ENCODE measurements around the gene SLC9A5. TPM values are rescaled to one million over a fixed set of nuclear protein-coding genes. Genes with fewer than 3 reads are reported as not detected.
A peak's percentile ranks its signal among the peaks of the same experiment; 100 is the strongest.

Gene SLC9A5
- total RNA-seq, 1 donor from 2014 or later: 2.5 TPM

GRCh38 chr16:67277294-67277998 is 28.7 kb downstream of the SLC9A5 start:
- H3K4me3 Mint-ChIP-seq: peak overlapping the region; percentile 35
- no peaks in the 10 kb centered on the region for H3K27me3 Mint-ChIP-seq
- ATAC-seq (ENCODE audit: low read depth): no peak
- no peaks in the 10 kb centered on the region for H3K9me3 Mint-ChIP-seq
- CTCF ChIA-PET: interaction anchor here (0.6 to 0.9 kb wide), 2 partner anchors 31 to 122 kb away, joined by 3 to 4 read pairs; no protein-coding TSS in a partner anchor
- TF ChIP-seq CTCF (IDR thresholded peaks at IDR 0.05): no peak
- H3K27ac Mint-ChIP-seq: no peak overlapping the region
- H3K4me1 Mint-ChIP-seq: peaks cover 3% of the 10 kb centered on the region
- POLR2A ChIA-PET: no interaction called here
- intact Hi-C loops (cut with micrococcal nuclease): loop anchor here (5.0 kb wide), 1 partner anchor 50 kb away; the partner anchor contains the start of genes KCTD19 and LRRC36
- DNase-seq: no peak
- peaks cover 13% of the 10 kb centered on the region for H3K36me3 Mint-ChIP-seq (ENCODE audit: low read depth)

- peaks cover 11% of the 10 kb centered on the region for H3K36me3 Mint-ChIP-seq (ENCODE audit: low read depth)
- CTCF ChIA-PET: interaction anchor here (0.6 to 1.5 kb wide), 4 partner anchors 18 to 188 kb away, joined by 4 to 6 read pairs (median 4); no protein-coding TSS in a partner anchor
- H3K27ac Mint-ChIP-seq: no peak overlapping the region
- peaks cover 3% of the 10 kb centered on the region for H3K4me1 Mint-ChIP-seq
- ATAC-seq (ENCODE audit: low read depth) (no peak), DNase-seq (no peak)
- peak overlapping the region; percentile 79 for H3K4me3 Mint-ChIP-seq
- no peaks in the 10 kb centered on the region for H3K27me3 Mint-ChIP-seq
- intact Hi-C loops (cut with micrococcal nuclease): loop anchor here (2.0 to 5.0 kb wide), 3 partner anchors 33 to 51 kb away; partner anchors contain the start of genes KCTD19, LRRC36 and TMEM208
- no peak for TF ChIP-seq CTCF (IDR thresholded peaks at IDR 0.05)
- no peaks in the 10 kb centered on the region for H3K9me3 Mint-ChIP-seq
- POLR2A ChIA-PET: interaction anchor here (0.7 to 1.6 kb wide), 5 partner anchors 34 to 351 kb away, joined by 3 to 5 read pairs (median 3); partner anchors contain the start of genes ATP6V0D1 and TMEM208
Observed at GRCh38 chr16:67277999-67278772, 29.4 kb downstream of the SLC9A5 start.

- H3K9me3 Mint-ChIP-seq: no peaks in the 10 kb centered on the region
- CTCF ChIA-PET: interaction anchor here (1.0 to 1.5 kb wide), 3 partner anchors 18 to 187 kb away, joined by 4 to 6 read pairs (median 4); no protein-coding TSS in a partner anchor
- H3K27ac Mint-ChIP-seq: no peak overlapping the region
- TF ChIP-seq CTCF (IDR thresholded peaks at IDR 0.05): no peak
- DNase-seq: no peak
- POLR2A ChIA-PET: interaction anchor here (0.7 to 1.6 kb wide), 5 partner anchors 35 to 352 kb away, joined by 3 to 5 read pairs (median 3); partner anchors contain the start of genes ATP6V0D1 and TMEM208
- peaks cover 3% of the 10 kb centered on the region for H3K4me1 Mint-ChIP-seq
- ATAC-seq (ENCODE audit: low read depth): peak; percentile 36
- peak overlapping the region; percentile 79 for H3K4me3 Mint-ChIP-seq
- no peaks in the 10 kb centered on the region for H3K27me3 Mint-ChIP-seq
- intact Hi-C loops (cut with micrococcal nuclease): loop anchor here (1.0 to 5.0 kb wide), 5 partner anchors 34 to 186 kb away; partner anchors contain the start of genes KCTD19, LRRC36 and TMEM208
- peaks cover 11% of the 10 kb centered on the region for H3K36me3 Mint-ChIP-seq (ENCODE audit: low read depth)
Observed at GRCh38 chr16:67278773-67279295, 30.1 kb downstream of the SLC9A5 start.

GRCh38 chr16:67279296-67280089 is 30.7 kb downstream of the SLC9A5 start, which contains the start of gene PLEKHG4:
PLEKHG4 (plus strand) TSS chr16:67279532; CDS start chr16:67280045, 513 bp downstream.
- DNase-seq: peak; percentile 73
- Mint-ChIP-seq H3K4me1 (peaks cover 3% of the 10 kb centered on the region), H3K4me3 (peak within 1 kb of the TSS; percentile 79), H3K36me3 (ENCODE audit: low read depth) (peaks cover 11% of the 10 kb centered on the region), H3K9me3 (no peaks in the 10 kb centered on the region), H3K27me3 (no peaks in the 10 kb centered on the region), H3K27ac (no peak within 1 kb of the TSS)
- TF ChIP-seq CTCF (IDR thresholded peaks at IDR 0.05): peak; percentile 41
- intact Hi-C loops (cut with micrococcal nuclease): loop anchor here (1.0 to 5.0 kb wide), 5 partner anchors 35 to 186 kb away; partner anchors contain the start of genes KCTD19, LRRC36 and TMEM208
- ChIA-PET POLR2A (interaction anchor here (0.7 to 1.6 kb wide), 4 partner anchors 35 to 352 kb away, joined by 3 to 5 read pairs (median 3); partner anchors contain the start of genes ATP6V0D1 and TMEM208), CTCF (interaction anchor here (1.0 to 1.5 kb wide), 3 partner anchors 19 to 186 kb away, joined by 4 to 6 read pairs (median 4); no protein-coding TSS in a partner anchor)
- peak; percentile 97 for ATAC-seq (ENCODE audit: low read depth)
